Measurements from ENCODE around the gene CHST1.

GRCh38 chr11:45655831-45656230 is 9.6 kb downstream of the CHST1 start:
- TF ChIP-seq TEAD4 (IDR thresholded peaks at IDR 0.05) (no peak), MAX (IDR thresholded peaks at IDR 0.05) (no peak), EGR1 (IDR thresholded peaks at IDR 0.05) (no peak), CEBPB (IDR thresholded peaks at IDR 0.05) (no peak), TAF1 (IDR thresholded peaks at IDR 0.05; ENCODE audit: low read depth) (no peak), YY1 (IDR thresholded peaks at IDR 0.05; ENCODE audit: low read depth) (no peak), RAD21 (IDR thresholded peaks at IDR 0.05; ENCODE audit: low read depth) (no peak), CREB1 (IDR thresholded peaks at IDR 0.05; ENCODE audit: low read depth) (no peak), REST (IDR thresholded peaks at IDR 0.05; ENCODE audit: low read depth) (no peak), EP300 (IDR thresholded peaks at IDR 0.05; ENCODE audit: borderline replicate concordance) (no peak), TCF12 (IDR thresholded peaks at IDR 0.05; ENCODE audit: low read depth) (no peak), USF1 (IDR thresholded peaks at IDR 0.05) (no peak), ZBTB7A (IDR thresholded peaks at IDR 0.05; ENCODE audit: low read depth) (no peak)

All from Ishikawa (cell line).